GM18502 (cell line): ENCODE data around the gene SCARB1.

Experiments used
- ATAC-seq: cut with Tn5 transposase; IDR thresholded peaks from one replicate; pipeline ENCODE4 v1.9.1; 2021; ENCODE audit warnings: mild to moderate bottlenecking; ENCODE audit not compliant: unreplicated experiment, poor library complexity

The SCARB1 gene

DNA sequence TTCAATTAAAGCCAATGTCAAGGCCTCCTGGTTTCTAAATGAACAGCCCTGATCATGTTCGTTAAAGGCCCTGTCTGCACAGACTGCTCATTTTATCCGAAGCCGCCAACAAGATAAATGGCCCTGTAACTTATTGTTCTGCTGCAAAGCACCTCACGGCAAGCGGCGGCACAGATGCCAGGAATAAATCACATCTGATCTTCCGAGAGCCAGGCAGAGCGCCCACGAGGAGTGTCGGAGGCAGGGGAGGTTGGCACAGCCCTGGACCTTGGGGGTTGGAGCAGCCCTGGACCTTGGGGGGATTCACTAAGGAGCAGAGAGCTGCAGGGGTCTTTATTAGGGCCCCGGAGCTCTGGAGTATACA is 110.5 kb downstream of the SCARB1 start:
- no peak for ATAC-seq

DNA sequence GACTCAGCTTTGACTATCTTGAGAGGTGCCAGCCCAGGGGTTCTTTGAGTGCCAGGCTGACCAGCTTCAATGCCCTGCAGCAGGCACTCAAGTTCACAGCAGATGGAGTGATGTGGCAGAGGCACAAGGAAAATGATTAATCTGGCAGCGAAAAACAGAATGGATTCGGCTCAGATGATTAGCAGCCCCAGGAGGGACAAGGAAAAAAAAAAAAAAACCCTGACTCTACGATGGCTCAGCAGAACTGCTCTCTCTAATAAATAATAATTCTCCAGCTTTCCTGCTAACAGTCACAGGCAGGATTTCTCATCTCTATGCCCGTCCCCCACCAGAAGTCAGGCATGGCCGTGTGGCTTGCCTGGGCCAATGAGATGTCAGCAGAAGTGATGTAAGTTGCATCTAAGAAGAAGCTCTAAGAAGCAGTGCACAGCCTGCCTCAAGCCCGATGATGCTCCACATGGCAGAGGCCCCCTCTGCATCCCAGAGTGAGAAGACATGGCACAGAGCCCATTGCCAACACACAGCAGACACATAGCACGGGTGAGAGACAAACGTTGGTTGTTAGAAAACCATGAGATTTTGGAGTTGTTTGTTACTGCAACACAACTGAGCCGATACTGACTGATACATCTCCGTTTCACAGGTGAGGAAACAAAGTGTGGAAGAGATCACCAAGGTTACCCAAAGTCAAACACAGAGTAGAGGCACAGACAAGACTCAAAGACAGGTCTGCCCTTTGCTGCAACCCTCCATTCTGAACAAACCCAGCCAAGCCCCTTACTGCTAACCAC is 111.0 kb downstream of the SCARB1 start:
- no peak for ATAC-seq

DNA sequence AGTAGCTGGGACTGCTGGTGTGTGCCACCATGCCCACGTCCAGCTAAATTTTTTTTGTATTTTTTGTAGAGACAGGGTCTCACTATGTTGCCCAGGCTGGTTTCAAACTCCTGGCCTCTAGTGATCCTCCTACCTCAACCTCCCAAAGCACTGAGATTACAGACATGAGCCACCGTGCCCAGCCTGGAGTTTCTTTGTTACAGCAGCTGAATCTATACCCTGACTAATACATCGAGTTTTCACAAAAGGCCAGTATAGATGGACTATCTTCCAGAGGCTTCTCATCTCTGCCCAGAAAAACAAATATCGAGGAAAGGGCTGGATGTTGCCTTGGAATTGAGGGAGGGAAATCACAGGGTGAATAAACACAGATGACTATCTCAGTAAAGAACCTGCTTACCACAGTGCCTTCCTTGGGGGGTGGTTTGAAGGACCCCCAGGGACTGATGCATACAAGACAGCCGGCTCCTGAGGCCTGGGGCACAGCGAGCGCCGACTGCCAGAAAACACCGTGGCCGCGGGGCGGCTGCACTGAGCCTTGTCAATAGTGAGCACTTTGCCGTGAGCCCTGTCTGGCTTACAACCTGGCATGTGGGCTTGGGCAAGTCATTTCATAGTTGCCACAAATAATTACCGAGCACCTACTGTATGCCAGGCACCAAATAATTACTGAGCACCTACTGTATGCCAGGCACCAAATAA is 111.9 kb downstream of the SCARB1 start:
- ATAC-seq: no peak

DNA sequence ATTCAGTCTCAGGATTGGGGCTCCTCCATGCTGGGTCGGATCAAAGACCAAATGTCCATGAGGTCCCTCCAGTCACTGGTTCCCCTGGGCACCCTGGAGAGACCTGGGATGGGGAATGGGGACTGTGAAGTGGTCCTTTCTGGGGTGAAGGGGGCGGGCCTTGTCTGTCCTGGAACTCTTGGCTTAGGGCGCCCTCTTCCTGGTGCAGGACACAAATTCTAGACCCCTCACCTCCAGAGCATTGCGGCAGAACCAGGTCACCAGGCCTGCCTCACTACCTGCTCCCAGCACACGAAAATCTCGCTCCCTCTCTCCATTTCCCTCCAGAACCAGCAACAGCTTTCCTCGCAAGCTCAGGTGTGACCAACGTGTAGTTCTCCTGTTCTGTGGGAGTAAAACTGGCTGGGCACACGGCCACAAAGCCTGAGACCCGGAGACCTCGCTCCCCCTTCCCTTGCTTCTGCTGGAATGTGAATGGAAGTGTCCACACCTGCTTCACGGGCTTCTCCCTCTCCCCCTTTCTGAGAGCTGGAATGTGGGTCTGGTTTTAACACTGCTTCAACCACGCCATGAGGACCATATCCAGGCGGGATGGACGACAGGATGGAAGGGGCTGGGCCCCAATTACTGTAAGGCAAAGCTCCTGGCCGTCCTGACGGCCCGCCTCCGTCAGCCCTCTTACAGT is 112.7 kb downstream of the SCARB1 start:
- no peak for ATAC-seq

DNA sequence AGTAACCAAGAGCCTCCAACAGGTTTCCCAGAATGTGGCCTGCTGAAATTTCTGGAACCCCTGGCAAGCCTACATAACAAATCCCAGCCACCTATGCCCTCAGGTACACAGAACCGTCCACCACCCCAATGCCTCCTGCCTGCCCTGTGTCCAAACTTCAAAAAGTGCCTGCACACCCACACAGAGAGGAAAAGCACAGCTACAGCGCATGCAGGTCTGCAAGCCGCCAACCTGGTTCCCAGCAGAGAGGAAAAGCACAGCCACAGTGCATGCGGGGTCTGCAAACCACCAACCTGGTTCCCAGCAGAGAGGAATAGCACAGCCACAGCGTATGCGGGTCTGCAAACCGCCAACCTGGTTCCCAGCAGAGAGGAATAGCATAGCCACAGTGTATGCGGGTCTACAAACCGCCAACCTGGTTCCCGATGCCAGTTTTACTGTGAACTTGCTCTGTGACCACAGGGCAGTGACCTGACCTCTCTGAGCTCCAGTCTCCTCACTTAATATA is 113.5 kb downstream of the SCARB1 start:
- ATAC-seq: no peak

DNA sequence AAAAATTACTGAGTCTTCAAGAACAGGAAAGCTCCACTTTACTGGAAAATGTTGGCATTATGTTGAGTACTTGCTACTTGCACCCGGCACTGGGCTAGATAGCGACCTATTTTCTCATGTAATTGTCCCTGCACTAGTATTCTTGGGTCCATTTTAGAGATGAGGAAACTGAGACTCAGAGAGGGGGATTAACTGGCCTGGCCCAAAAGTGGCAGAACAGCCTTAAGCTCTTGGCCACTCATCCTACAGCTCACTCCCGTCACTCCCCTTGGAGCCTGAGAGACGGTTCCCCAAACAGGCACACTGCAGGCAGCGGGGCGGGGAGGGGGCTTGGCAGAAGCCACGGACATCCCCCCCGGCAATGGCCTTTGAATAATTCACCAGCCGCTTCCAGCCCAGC is 113.9 kb downstream of the SCARB1 start:
- ATAC-seq: no peak

DNA sequence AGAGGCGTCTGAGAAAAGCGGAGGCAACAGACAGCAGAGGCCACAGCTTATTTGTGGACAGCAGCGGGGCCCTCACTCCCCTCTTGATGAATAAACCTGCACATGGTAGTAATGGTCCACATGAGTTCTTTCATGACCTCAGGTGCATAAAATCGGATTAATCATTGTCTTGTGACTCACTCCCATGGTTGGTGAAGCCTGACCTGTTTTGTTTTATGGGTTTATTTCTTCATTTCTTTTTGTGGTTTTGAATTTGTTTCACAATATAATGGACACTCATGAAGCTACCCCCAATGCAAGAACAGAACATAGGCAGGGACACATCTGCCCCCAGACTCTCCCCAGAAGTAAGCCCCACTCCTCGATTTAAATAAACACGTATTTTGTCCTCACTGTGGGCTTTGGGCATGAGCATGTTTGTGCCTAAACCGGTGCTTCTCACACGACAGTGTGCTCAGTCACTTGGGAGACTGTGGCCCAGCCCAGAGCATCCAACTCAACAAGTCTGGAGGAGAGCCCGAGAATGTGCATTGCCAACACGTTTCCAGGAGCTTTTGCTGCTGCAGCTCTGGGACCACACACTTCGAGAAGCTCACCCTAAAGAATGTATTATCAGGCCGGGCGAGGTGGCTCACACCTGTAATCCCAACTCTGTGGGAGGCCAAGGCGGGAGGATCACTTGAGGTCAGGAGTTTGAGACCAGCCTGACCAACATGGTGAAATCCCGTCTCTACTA is 116.1 kb downstream of the SCARB1 start:
- no peak for ATAC-seq

DNA sequence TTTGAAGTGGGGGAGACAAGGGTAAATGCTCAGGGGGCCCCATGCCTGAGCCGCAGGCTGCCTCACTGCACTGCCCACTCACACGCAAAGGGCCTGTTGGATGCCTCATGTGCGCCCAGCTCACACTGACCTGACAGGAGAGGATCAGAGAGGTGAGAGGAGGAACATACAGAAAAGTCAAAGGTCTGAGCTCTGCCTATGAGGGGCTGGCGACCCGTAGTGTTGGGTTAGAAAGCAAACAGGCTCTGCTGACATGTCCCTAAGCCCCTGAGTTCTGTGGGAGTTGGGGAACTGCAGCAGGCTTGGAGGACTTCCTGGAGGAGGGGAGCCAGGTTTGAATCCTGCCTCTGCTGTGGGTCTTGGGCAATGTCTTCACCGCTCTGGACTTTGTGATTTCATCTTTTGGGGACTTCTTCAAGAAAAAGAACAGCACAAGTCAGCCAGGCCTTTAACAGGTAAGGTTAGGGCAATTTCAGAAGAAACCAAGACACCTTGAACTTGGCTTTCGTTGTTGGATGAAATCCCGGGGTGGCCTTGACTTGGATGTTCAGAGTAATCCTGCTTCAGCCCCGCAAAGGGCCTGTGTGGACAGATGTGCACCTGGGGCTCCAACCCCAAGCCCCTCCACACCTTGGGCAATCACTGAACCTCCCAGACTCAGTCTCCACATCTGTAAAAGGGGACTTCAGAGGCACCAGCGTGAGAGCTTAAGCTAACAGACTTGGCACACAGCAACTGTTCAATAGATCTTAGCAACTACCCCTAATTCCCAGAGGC is 116.8 kb downstream of the SCARB1 start:
- ATAC-seq: no peak

DNA sequence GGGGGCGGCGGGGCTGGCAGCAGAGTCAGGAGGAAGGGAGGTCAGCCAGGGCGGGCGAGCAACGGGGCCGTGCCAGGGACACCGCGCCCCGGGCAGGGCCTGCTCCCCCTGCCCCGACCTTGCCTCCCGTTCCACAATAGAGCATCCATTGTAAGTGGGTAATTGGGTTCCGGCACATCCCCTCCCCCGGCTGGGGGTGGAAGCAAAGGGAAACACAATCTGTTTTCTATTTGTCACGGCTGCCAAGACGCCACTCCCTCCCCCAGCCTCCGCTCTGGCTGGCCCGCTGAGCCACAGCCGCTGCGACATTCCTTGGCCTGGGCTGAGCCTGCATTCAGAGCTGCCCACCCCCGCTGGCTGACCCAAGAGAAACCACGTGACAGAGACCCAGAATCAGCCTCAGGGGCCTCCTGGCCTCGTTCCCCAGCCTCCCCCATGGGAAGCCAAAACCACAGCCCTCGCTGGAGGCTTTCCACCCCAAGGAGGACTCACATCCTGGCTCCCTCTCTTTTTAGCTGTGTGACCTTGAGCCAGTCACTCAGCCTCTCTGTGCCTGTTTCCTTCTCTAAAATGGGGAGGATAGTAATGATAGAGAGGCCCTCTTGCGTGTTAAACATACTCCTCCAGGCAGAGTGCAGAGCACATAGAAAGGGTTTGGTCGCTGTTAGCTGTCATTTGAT is 117.6 kb downstream of the SCARB1 start:
- no peak for ATAC-seq

DNA sequence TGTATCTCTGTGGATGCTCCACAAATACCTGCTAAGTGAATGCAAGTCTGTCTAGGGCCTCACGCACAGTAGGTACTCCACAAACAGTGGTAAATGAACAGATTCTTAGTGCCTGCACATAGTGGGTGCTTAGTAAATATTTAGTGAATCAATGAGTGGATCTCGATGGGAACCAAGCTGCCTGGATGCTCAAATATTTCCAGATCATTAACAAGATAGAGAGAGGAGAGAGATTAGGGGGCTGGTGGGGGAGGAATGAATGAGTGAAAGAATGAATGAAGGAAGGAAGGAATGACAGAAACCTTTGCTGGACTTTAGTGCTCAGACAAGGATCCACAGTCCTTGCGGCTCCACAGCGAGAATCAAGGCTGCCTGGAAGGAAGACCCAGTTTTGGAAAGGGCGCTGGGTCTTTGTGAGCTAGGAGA is 118.2 kb downstream of the SCARB1 start:
- no peak for ATAC-seq

DNA sequence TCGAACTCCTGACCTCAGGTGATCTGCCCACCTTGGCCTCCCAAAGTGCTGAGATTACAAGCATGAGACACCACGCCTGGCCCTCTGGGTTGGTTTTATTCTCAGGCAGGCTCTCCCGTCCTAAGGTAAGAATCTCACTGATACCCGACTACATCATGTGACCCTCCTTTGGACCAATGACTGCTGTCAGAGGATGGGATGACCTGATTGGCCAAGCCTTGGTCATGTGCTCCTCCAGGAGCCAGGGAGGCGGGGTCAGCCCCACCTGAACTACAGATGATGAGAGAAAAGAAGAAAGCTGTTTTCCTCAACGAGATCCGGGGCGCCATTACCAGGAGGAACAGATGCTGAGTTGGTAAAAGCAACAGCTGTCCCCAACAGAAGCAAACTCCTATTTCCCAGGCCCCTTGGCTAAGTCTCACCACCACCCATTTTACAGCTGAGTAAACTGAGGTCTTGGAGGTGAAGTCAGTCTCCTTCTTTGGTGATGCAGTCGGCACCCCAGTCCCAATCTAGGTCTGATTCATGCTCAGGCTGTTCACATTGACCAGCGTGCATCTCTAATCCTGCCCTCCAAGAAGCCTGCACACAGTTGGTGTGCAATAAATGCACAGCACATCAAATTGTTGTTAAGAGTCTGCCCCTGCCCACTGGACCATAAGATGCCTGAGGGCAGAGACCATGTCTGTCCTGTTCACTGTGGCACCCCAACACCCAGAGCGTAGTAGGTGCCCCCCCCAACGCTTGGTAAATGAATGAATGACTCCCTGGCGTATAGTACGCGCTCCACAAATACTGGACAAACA is 118.8 kb downstream of the SCARB1 start:
- no peak for ATAC-seq

DNA sequence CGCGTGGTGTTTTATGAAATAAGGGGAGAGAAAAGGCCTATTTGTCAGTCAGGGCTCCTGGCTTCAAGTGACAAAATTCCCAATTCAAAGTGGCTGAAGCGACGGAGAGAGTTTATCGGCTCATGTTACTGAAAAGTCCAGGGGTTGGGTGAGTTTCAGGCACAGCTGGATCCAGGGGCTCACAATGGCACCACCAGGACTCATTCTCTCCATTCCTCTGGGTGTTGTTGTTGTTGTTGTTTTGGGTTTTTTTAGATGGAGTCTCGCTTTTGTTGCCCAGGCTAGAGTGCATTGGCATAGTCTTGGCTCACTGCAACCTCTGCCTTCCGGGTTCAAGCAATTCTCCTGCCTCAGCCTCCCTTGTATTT is 119.4 kb downstream of the SCARB1 start:
- no peak for ATAC-seq

DNA sequence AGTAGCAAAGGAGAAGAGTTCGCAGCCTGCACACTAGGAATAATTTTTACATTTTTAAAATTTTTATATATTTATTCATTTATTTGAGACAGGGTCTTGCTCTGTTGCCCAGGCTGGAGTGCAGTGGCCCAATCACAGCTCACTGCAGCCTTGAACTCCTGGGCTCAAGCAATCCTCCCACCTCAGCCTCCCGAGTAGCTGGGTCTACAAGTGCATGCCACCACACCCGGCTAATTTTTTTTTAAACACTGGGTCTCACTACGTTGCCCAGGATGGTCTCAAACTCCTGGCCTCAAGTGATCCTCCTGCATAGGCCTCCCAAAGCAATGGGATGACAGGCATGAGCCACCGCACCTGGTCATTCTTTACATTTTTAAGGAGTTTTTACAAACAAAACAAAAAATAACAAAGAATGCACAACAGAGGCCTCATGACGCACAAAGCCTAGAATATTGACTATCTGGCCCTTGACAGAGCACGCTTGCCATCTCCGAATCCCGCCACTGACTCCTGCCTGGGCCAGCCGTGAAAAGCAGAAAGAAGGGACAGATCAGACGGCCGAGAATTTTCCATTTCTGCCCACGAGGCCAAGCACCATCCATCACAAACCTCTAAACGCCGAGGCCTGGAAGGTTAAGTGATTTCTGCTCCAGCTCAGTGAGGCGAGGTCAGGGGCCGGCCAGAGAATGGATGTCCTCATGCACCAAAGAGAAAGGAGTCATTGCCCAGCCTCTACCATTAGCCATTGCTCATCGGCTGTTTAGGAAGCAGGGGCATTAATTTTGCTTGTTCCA is 120.0 kb downstream of the SCARB1 start:
- ATAC-seq: no peak

DNA sequence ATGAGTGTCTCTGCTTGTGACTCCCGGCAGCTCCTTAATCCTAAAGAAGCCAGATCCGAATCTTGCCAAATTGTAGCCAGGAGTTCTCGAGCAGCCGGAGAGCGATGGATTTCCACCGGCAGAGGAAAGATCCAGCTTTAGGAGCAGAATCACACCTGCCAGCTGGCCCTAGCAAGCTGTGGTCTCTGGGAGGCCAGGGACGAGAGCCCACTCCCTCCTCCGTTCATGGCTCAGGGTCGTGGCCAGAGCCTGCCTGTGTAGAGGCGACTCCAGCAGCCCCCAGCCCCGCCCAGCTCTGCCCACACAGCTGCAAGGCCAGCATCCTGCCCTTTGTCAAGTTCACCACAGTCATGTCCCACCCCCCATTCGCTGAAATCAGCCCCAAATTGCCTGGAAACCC is 121.0 kb downstream of the SCARB1 start:
- no peak for ATAC-seq

DNA sequence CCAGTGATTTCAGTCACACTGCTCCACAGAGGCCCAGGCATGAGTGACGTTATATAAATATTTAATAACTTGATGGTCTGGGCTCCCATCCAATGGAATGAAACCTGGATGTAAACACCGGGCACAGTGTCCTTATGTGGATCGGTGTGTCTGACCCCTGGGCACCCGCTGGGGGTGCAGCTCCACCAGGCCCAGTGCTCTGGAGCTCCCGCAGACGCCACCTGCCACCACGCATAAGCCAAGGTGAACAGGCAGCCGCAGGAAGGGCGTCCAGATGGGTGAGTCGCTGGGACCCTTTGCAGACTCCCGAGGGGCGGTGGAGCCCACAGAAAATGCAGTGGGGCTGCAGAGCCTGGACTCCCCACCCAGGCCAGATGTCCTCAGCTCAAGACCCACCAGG is 121.6 kb downstream of the SCARB1 start:
- ATAC-seq: no peak

DNA sequence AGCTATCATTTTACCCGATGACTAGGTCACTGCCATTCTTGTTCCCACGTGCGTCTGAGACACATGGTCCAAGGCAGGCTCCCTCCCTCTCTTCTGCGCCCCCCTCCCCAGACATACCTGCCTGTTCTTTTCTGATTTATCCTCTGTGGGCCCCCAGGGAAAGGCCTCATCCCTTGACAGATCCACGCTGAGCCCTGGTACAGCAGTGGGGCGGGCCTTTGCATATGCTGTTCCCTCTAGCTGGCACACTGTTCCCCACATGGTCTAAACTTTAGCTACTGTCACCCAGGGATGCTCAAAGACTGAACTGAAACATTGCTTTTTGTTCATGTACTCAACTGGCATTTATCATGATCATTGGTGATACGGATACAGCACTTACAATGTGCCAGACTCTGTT is 122.5 kb downstream of the SCARB1 start:
- ATAC-seq: no peak

DNA sequence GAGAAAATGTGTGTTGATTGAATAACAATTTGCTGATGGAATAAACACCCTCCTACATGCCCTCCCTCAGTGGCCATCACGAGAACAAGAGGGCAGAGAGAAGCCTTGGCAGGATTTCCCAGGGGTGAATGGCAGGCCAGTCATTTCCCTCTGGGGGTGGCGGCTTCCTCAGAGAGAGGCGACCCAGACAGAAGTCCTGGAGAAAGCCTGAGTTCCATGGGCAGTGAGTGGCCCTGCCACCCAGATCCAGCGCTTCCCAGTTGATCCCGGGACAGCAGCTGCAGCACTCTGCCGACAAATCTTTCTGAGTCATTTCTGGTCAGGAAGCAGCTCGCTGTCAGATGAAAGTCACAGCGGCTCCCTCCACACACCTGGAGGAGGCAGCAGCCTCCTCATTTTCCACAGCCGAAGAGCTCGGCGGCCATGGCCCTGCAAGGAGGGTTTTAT is 123.0 kb downstream of the SCARB1 start:
- no peak for ATAC-seq
